H1 (cell line): Measurements from ENCODE around the gene ZNF311. TPM values are rescaled to one million over a fixed set of nuclear protein-coding genes. Genes with fewer than 3 reads are reported as not detected.

Source experiments
- CHD7 ChIP-seq: fragments of 300-600 bp; sonication (generic); IDR thresholded peaks from 2 replicates; pipeline ENCODE4 v1.7.1; 2012; ENCODE audit warnings: low read length, moderate library complexity, mild to moderate bottlenecking, inconsistent platforms; ENCODE audit not compliant: insufficient replicate concordance
- EGR1 ChIP-seq: IDR thresholded peaks from 2 replicates; pipeline ENCODE4 v1.6.1; 2011; ENCODE audit warnings: low read depth, low read length, borderline replicate concordance
- HDAC6 ChIP-seq: IDR thresholded peaks from one replicate; pipeline ENCODE4 v1.7.1; 2012; ENCODE audit warnings: low read depth, mild to moderate bottlenecking, inconsistent platforms, low read length, moderate library complexity
- PHF8 ChIP-seq: fragments of 200-600 bp; sonication (generic); conservative IDR thresholded peaks from 2 replicates; pipeline ENCODE4 v1.7.1; 2012; ENCODE audit warnings: low read depth, mild to moderate bottlenecking, inconsistent platforms, low read length, moderate library complexity
- RNF2 ChIP-seq: fragments of 200-900, 300-1000 bp; sonication (generic); IDR thresholded peaks from 2 replicates; pipeline ENCODE4 v1.7.1; 2016; ENCODE audit warnings: borderline replicate concordance, low read depth, mild to moderate bottlenecking, antibody characterized with exemption, low read length; ENCODE audit not compliant: poor library complexity, severe bottlenecking; ENCODE audit errors: missing control alignments
- polyA plus RNA-seq, 7 experiments: library from polyadenylated mRNA; depleted of rRNA in 3 of 7; stranded (reverse) in 5 of 7; unstranded in 2 of 7; fragments of >200 nt in 5 of 7; fragments of 200-250 nt in 2 of 7; gene quantifications; 1 replicate in 5 of 7; 2 replicates in 1 of 7; 4 replicates in 1 of 7; pipeline versions ENCODE4 v1.2.1 to v1.2.3, GENCODE V29; 2011 to 2013; ENCODE audit warnings: missing spikeins in 2 of 7, mixed read lengths in 2 of 7
- total RNA-seq: library from RNA; stranded (reverse); fragmentation: NEBNext Ultra II Directional; extraction: Animal tissue kit (Norgen Biotek cat#: 25700); gene quantifications from 2 replicates; pipeline ENCODE4 v1.2.1, GENCODE V29; 2021

ZNF311 gene
- total and polyA plus RNA-seq, 2 of the 8 experiments (the other 6 are each of a cell fraction or from before 2014, with no cell fraction given): 1.9 to 4.2 TPM

- no peak for TF ChIP-seq CHD7
- TF ChIP-seq EGR1: no peak
- no peak for TF ChIP-seq RNF2
- TF ChIP-seq HDAC6: no peak
- no peak for TF ChIP-seq PHF8
Observed at GRCh38 chr6:28976677-28977076, 28.4 kb downstream of the ZNF311 start (continued).
